H1 (cell line): ENCODE measurements around the gene FAM131A. TPM values are rescaled to one million over a fixed set of nuclear protein-coding genes. Genes with fewer than 3 reads are reported as not detected.

Source experiments
- BCL11A ChIP-seq, 2 experiments: IDR thresholded peaks; one replicate each; pipeline ENCODE4 v1.6.1; 2011; ENCODE audit warnings: low read depth in 2 of 2, low read length in 2 of 2, mild to moderate bottlenecking in 2 of 2
- CBX5 ChIP-seq: fragments of 300-800, 300-1000 bp; sonication (generic); IDR thresholded peaks from 2 replicates; pipeline ENCODE4 v1.7.1; 2016; ENCODE audit warnings: antibody characterized with exemption, low read length, low read depth
- CTBP2 ChIP-seq: IDR thresholded peaks from 2 replicates; pipeline ENCODE4 v1.7.0; 2011; ENCODE audit warnings: borderline replicate concordance, mild to moderate bottlenecking, moderate library complexity, mixed read lengths, low read length; ENCODE audit not compliant: insufficient read depth, insufficient read length
- FOSL1 ChIP-seq: IDR thresholded peaks from 2 replicates; pipeline ENCODE4 v1.6.1; 2011; ENCODE audit warnings: mild to moderate bottlenecking, low read depth, low read length, moderate library complexity; ENCODE audit not compliant: insufficient read depth
- HDAC6 ChIP-seq: IDR thresholded peaks from one replicate; pipeline ENCODE4 v1.7.1; 2012; ENCODE audit warnings: low read depth, mild to moderate bottlenecking, inconsistent platforms, low read length, moderate library complexity
- NRF1 ChIP-seq: IDR thresholded peaks from 2 replicates; pipeline ENCODE4 v1.6.1; 2011; ENCODE audit warnings: mild to moderate bottlenecking, low read depth, low read length, improper control_type of control experiment
- SP4 ChIP-seq: IDR thresholded peaks from 2 replicates; pipeline ENCODE4 v1.6.1; 2012; ENCODE audit warnings: low read length, inconsistent platforms
- TEAD4 ChIP-seq: IDR thresholded peaks from 2 replicates; pipeline ENCODE4 v1.6.1; 2012; ENCODE audit warnings: low read depth, low read length, inconsistent platforms, mixed read lengths
- polyA plus RNA-seq, 7 experiments: library from polyadenylated mRNA; depleted of rRNA in 3 of 7; stranded (reverse) in 5 of 7; unstranded in 2 of 7; fragments of >200 nt in 5 of 7; fragments of 200-250 nt in 2 of 7; gene quantifications; 1 replicate in 5 of 7; 2 replicates in 1 of 7; 4 replicates in 1 of 7; pipeline versions ENCODE4 v1.2.1 to v1.2.3, GENCODE V29; 2011 to 2013; ENCODE audit warnings: missing spikeins in 2 of 7, mixed read lengths in 2 of 7
- total RNA-seq: library from RNA; stranded (reverse); fragmentation: NEBNext Ultra II Directional; extraction: Animal tissue kit (Norgen Biotek cat#: 25700); gene quantifications from 2 replicates; pipeline ENCODE4 v1.2.1, GENCODE V29; 2021
- TF ChIP-seq, protein P1 (sequence below): fragments of 300-600 bp; sonication (generic); IDR thresholded peaks from 2 replicates; pipeline ENCODE4 v1.7.1; 2012; ENCODE audit warnings: low read length, moderate library complexity, mild to moderate bottlenecking, inconsistent platforms; ENCODE audit not compliant: insufficient replicate concordance
- TF ChIP-seq, protein P2 (sequence below): IDR thresholded peaks from 2 replicates; pipeline ENCODE4 v1.6.1; 2012; ENCODE audit warnings: inconsistent platforms

The FAM131A gene
- total and polyA plus RNA-seq, 2 of the 8 experiments (the other 6 are each of a cell fraction or from before 2014, with no cell fraction given), result 16.0 to 21.9 TPM

DNA sequence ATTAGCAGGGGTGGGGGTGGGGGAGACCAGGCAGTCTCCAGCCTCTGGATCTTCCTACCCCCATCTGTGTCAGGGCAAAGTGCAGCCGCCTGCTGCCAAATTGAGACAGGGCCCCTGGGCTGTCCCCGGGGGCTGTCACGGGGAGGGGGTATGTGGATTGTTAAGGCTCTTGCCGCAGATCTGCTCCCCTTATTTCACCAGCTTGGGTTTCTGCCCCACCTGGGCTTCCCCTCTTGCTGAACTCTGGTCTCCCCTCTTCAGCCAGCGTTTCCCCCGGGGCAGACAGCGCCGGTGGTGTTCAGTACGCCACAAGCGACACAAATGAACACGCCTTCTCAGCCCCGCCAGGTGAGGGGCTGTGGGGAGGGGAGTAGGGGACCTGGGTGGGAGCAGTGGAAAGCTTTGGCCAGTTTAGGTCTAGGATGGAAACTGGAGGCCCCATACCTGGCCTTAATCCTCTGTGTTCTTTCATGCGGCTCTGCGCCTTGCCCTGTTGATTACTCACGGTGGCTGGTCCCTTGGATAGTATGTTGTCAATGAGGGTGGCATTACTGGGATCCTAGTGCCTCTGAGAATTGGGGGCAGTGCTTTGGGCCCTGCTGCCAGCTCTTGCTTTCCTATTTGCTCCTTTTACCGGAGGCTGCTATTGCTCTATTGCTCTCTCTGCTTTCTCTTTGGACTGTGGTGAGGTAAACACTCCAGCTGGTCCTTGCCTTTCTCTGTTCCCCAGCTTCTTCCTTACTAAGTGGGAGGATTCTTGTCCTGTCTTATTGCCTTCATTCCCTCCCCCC is 21.3 kb upstream of the FAM131A start (continued):
- TF ChIP-seq, protein P1, sequence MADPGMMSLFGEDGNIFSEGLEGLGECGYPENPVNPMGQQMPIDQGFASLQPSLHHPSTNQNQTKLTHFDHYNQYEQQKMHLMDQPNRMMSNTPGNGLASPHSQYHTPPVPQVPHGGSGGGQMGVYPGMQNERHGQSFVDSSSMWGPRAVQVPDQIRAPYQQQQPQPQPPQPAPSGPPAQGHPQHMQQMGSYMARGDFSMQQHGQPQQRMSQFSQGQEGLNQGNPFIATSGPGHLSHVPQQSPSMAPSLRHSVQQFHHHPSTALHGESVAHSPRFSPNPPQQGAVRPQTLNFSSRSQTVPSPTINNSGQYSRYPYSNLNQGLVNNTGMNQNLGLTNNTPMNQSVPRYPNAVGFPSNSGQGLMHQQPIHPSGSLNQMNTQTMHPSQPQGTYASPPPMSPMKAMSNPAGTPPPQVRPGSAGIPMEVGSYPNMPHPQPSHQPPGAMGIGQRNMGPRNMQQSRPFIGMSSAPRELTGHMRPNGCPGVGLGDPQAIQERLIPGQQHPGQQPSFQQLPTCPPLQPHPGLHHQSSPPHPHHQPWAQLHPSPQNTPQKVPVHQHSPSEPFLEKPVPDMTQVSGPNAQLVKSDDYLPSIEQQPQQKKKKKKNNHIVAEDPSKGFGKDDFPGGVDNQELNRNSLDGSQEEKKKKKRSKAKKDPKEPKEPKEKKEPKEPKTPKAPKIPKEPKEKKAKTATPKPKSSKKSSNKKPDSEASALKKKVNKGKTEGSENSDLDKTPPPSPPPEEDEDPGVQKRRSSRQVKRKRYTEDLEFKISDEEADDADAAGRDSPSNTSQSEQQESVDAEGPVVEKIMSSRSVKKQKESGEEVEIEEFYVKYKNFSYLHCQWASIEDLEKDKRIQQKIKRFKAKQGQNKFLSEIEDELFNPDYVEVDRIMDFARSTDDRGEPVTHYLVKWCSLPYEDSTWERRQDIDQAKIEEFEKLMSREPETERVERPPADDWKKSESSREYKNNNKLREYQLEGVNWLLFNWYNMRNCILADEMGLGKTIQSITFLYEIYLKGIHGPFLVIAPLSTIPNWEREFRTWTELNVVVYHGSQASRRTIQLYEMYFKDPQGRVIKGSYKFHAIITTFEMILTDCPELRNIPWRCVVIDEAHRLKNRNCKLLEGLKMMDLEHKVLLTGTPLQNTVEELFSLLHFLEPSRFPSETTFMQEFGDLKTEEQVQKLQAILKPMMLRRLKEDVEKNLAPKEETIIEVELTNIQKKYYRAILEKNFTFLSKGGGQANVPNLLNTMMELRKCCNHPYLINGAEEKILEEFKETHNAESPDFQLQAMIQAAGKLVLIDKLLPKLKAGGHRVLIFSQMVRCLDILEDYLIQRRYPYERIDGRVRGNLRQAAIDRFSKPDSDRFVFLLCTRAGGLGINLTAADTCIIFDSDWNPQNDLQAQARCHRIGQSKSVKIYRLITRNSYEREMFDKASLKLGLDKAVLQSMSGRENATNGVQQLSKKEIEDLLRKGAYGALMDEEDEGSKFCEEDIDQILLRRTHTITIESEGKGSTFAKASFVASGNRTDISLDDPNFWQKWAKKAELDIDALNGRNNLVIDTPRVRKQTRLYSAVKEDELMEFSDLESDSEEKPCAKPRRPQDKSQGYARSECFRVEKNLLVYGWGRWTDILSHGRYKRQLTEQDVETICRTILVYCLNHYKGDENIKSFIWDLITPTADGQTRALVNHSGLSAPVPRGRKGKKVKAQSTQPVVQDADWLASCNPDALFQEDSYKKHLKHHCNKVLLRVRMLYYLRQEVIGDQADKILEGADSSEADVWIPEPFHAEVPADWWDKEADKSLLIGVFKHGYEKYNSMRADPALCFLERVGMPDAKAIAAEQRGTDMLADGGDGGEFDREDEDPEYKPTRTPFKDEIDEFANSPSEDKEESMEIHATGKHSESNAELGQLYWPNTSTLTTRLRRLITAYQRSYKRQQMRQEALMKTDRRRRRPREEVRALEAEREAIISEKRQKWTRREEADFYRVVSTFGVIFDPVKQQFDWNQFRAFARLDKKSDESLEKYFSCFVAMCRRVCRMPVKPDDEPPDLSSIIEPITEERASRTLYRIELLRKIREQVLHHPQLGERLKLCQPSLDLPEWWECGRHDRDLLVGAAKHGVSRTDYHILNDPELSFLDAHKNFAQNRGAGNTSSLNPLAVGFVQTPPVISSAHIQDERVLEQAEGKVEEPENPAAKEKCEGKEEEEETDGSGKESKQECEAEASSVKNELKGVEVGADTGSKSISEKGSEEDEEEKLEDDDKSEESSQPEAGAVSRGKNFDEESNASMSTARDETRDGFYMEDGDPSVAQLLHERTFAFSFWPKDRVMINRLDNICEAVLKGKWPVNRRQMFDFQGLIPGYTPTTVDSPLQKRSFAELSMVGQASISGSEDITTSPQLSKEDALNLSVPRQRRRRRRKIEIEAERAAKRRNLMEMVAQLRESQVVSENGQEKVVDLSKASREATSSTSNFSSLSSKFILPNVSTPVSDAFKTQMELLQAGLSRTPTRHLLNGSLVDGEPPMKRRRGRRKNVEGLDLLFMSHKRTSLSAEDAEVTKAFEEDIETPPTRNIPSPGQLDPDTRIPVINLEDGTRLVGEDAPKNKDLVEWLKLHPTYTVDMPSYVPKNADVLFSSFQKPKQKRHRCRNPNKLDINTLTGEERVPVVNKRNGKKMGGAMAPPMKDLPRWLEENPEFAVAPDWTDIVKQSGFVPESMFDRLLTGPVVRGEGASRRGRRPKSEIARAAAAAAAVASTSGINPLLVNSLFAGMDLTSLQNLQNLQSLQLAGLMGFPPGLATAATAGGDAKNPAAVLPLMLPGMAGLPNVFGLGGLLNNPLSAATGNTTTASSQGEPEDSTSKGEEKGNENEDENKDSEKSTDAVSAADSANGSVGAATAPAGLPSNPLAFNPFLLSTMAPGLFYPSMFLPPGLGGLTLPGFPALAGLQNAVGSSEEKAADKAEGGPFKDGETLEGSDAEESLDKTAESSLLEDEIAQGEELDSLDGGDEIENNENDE, result no peak
- TF ChIP-seq CBX5 (no peak), BCL11A (IDR thresholded peaks at IDR 0.05; ENCODE audit: low read depth in 2 of 2, low read length in 2 of 2) (no peak), SP4 (no peak), HDAC6 (no peak), NRF1 (no peak), CTBP2 (no peak), FOSL1 (no peak), TEAD4 (no peak)
- TF ChIP-seq, protein P2, sequence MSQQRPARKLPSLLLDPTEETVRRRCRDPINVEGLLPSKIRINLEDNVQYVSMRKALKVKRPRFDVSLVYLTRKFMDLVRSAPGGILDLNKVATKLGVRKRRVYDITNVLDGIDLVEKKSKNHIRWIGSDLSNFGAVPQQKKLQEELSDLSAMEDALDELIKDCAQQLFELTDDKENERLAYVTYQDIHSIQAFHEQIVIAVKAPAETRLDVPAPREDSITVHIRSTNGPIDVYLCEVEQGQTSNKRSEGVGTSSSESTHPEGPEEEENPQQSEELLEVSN, result no peak
